ENCODE data around the gene GPR26.

Gene GPR26

GRCh38 chr10:123703195-123703790 lies 37.1 kb downstream of the GPR26 start:
- H3K27ac ChIP-seq = no peak overlapping the region
- no peak for TF ChIP-seq Cebpa-rat (IDR thresholded peaks at IDR 0.05)
- H3K9me3 ChIP-seq = no peaks in the 10 kb centered on the region
- H3K4me2 ChIP-seq = no peak overlapping the region
- no peaks in the 10 kb centered on the region for H3K36me3 ChIP-seq
- H3K4me1 ChIP-seq = no peaks in the 10 kb centered on the region
- H3K4me3 ChIP-seq = no peak overlapping the region
- H3K9ac ChIP-seq = no peak overlapping the region
- H4K20me1 ChIP-seq = no peaks in the 10 kb centered on the region
- no peaks in the 10 kb centered on the region for H3K27me3 ChIP-seq

DNA sequence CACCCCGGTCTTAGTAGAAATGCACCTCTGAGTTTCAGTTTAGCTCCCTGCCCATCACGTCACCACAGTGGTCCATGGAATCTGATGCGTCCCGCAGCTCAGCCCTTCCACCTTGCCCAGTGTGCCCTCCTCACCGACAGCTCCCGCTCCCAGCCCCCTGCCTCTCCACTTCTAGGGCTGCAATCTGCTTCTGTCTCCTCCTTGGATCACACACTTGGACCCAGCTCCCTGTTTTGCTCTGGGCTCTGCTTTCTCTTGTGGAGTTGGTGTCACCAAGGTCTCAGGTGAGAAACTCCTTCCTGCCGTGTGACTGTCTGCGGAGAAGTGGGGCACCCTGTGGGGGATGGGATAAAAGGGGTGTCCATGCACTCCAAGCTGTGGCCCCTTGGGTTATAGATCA lies 37.9 kb downstream of the GPR26 start:
- Histone ChIP-seq H3K4me1 (no peaks in the 10 kb centered on the region), H3K4me3 (no peak overlapping the region), H3K27me3 (no peaks in the 10 kb centered on the region), H3K36me3 (no peaks in the 10 kb centered on the region), H4K20me1 (no peaks in the 10 kb centered on the region), H3K4me2 (no peak overlapping the region), H3K27ac (no peak overlapping the region), H3K9ac (no peak overlapping the region), H3K9me3 (no peaks in the 10 kb centered on the region)
- no peak for TF ChIP-seq Cebpa-rat (IDR thresholded peaks at IDR 0.05)

DNA sequence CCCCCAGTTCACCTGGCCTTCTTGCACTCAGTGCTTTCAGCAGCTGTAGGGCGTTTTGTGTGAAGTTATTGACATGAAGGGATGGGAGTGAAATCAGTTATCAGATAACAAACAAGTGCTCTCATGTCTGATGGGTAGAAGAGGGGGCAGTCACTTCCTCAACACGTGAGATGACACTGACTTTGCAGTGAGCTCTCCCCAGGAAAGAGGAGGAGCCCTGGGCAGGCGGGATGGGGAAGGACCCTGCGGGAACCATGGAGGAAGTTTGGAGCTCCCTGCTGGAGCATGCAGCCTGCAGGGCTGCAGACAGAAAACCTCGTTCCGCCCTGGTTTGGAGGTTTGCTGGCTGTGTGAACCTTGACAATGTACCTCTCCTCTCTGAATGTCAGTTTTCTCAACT lies 38.7 kb downstream of the GPR26 start:
- Histone ChIP-seq H3K4me3 (no peak overlapping the region), H3K9me3 (no peaks in the 10 kb centered on the region), H3K27me3 (no peaks in the 10 kb centered on the region), H3K9ac (no peak overlapping the region), H3K4me1 (no peaks in the 10 kb centered on the region), H3K36me3 (no peaks in the 10 kb centered on the region), H4K20me1 (no peaks in the 10 kb centered on the region), H3K4me2 (no peak overlapping the region), H3K27ac (no peak overlapping the region)
- TF ChIP-seq Cebpa-rat (IDR thresholded peaks at IDR 0.05) = no peak

GRCh38 chr10:123706236-123706635 lies 40.1 kb downstream of the GPR26 start:
- Histone ChIP-seq H3K27ac (no peak overlapping the region), H3K9me3 (no peaks in the 10 kb centered on the region), H4K20me1 (no peaks in the 10 kb centered on the region), H3K4me2 (no peak overlapping the region), H3K27me3 (no peaks in the 10 kb centered on the region), H3K4me3 (no peak overlapping the region), H3K36me3 (no peaks in the 10 kb centered on the region), H3K4me1 (no peaks in the 10 kb centered on the region), H3K9ac (no peak overlapping the region)
- TF ChIP-seq Cebpa-rat (IDR thresholded peaks at IDR 0.05) = no peak

- no peaks in the 10 kb centered on the region for H4K20me1 ChIP-seq
- no peaks in the 10 kb centered on the region for H3K36me3 ChIP-seq
- H3K4me1 ChIP-seq = no peaks in the 10 kb centered on the region
- no peak overlapping the region for H3K27ac ChIP-seq
- H3K9ac ChIP-seq = no peak overlapping the region
- no peak for TF ChIP-seq Cebpa-rat (IDR thresholded peaks at IDR 0.05)
- H3K9me3 ChIP-seq = peaks cover 12% of the 10 kb centered on the region; the same call in 1 of the 2 replicates
- no peaks in the 10 kb centered on the region for H3K27me3 ChIP-seq
- no peak overlapping the region for H3K4me3 ChIP-seq
- no peak overlapping the region for H3K4me2 ChIP-seq
Measured at GRCh38 chr10:123715546-123715945, 49.4 kb downstream of the GPR26 start.

DNA sequence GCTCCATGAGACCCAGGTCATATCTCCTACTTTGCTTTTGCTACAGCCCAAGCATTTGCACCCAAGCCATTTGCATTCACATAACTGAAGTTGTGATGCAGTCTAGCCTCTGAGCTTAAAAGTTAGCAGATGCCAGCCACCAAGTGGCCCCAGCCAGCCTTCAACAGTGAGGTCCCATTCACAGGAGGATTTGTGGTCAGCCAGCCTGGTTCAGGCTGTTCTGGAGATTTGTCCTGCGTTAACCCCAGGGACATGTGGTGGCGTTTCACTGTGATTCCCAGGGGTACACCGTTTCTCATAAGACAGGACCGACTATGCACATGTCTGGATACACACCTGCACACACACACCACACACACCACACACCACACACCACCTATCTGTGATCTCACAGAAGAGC lies 51.2 kb downstream of the GPR26 start:
- Histone ChIP-seq H3K27me3 (no peaks in the 10 kb centered on the region), H3K9ac (no peak overlapping the region), H3K36me3 (no peaks in the 10 kb centered on the region), H3K9me3 (peaks cover 12% of the 10 kb centered on the region; the same call in 1 of the 2 replicates), H3K4me2 (no peak overlapping the region), H4K20me1 (no peaks in the 10 kb centered on the region), H3K4me1 (no peaks in the 10 kb centered on the region), H3K4me3 (no peak overlapping the region), H3K27ac (no peak overlapping the region)
- TF ChIP-seq Cebpa-rat (IDR thresholded peaks at IDR 0.05) = no peak

- no peak overlapping the region for H3K4me2 ChIP-seq
- H3K36me3 ChIP-seq = no peaks in the 10 kb centered on the region
- no peak for TF ChIP-seq Cebpa-rat (IDR thresholded peaks at IDR 0.05)
- H3K4me3 ChIP-seq = no peak overlapping the region
- no peak overlapping the region for H3K9ac ChIP-seq
- H3K27me3 ChIP-seq = no peaks in the 10 kb centered on the region
- H3K27ac ChIP-seq = no peak overlapping the region
- H4K20me1 ChIP-seq = no peaks in the 10 kb centered on the region
- H3K4me1 ChIP-seq = no peaks in the 10 kb centered on the region
- H3K9me3 ChIP-seq = 0 out of 2 replicates have a peak, but pooled peaks cover 7% of the 10 kb centered on the region
Measured at GRCh38 chr10:123718544-123719060, 52.4 kb downstream of the GPR26 start.

GRCh38 chr10:123720536-123720935 lies 54.4 kb downstream of the GPR26 start:
- TF ChIP-seq Cebpa-rat (IDR thresholded peaks at IDR 0.05) = no peak
- Histone ChIP-seq H3K4me2 (no peak overlapping the region), H3K36me3 (no peaks in the 10 kb centered on the region), H4K20me1 (no peaks in the 10 kb centered on the region), H3K4me1 (no peaks in the 10 kb centered on the region), H3K4me3 (no peak overlapping the region), H3K9ac (no peak overlapping the region), H3K27me3 (no peaks in the 10 kb centered on the region), H3K27ac (no peak overlapping the region), H3K9me3 (0 out of 2 replicates have a peak, but pooled peaks cover 7% of the 10 kb centered on the region)

- Histone ChIP-seq H3K36me3 (no peaks in the 10 kb centered on the region), H4K20me1 (no peaks in the 10 kb centered on the region), H3K27me3 (no peaks in the 10 kb centered on the region), H3K4me3 (no peak overlapping the region), H3K27ac (no peak overlapping the region), H3K9ac (no peak overlapping the region), H3K4me1 (no peaks in the 10 kb centered on the region), H3K4me2 (no peak overlapping the region), H3K9me3 (0 out of 2 replicates have a peak, but pooled peaks cover 7% of the 10 kb centered on the region)
- TF ChIP-seq Cebpa-rat (IDR thresholded peaks at IDR 0.05) = no peak
Measured at GRCh38 chr10:123721441-123722049, 55.4 kb downstream of the GPR26 start.

GRCh38 chr10:123722351-123722750 lies 56.2 kb downstream of the GPR26 start:
- Histone ChIP-seq H3K4me2 (no peak overlapping the region), H3K27ac (no peak overlapping the region), H3K4me3 (no peak overlapping the region), H4K20me1 (no peaks in the 10 kb centered on the region), H3K4me1 (no peaks in the 10 kb centered on the region), H3K9ac (no peak overlapping the region), H3K9me3 (0 out of 2 replicates have a peak, but pooled peaks cover 7% of the 10 kb centered on the region), H3K36me3 (no peaks in the 10 kb centered on the region), H3K27me3 (no peaks in the 10 kb centered on the region)
- TF ChIP-seq Cebpa-rat (IDR thresholded peaks at IDR 0.05) = no peak
